Measurements from ENCODE around the gene CLTCL1. TPM values are rescaled to one million over a fixed set of nuclear protein-coding genes. Genes with fewer than 3 reads are reported as not detected.

Gene CLTCL1
- polyA plus RNA-seq, 1 donor = 2.2 TPM

DNA sequence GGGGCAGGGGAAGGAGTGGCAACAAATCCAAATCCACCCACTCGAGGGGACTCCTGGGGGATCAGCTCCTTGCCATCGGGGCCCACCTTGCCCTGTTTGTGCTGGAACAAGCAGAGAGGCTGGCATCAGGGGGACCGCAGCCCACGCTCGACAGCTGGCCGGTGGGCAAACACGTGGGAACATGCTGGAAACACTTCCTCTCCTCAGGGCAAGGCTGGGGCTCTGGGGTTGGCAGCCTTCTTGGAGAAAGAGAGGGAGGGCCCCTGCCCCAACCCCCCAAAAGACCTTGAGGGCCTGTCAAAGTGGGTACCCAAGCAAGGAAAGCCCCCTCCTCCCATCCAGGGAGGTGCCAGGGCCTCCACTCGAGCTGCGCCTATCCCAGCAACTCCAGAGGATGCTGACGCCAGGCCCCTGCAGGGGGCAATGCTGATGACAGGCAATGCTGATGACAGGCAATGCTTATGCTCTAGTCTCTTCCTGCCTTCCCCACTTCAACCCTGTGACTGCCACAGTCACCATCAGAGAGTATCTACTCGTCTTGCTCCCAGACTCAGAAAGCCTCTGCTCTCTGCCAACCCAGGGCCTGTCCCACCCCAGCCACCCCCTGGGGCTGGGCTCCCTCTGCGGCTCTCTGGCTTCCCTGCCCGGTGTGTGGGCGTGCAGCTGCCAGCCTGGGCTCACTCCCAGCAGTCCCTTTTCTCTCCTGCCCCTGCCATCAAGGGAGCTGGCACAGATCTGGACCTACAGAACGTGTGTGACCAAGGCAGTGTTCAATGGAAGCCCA lies 153.1 kb downstream of the CLTCL1 start:
- Histone ChIP-seq H3K4me3 (ENCODE audit: low read length) (no peak overlapping the region), H3K4me1 (ENCODE audit: control insufficient read depth, insufficient read depth, low read length) (no peaks in the 10 kb centered on the region), H3K27ac (ENCODE audit: low read length) (no peak overlapping the region), H3K27me3 (ENCODE audit: control insufficient read depth, insufficient read depth, low read length) (no peaks in the 10 kb centered on the region), H3K9me3 (ENCODE audit: control insufficient read depth, low read depth, low read length) (no peaks in the 10 kb centered on the region), H3K36me3 (ENCODE audit: control insufficient read depth, insufficient read depth, low read length) (peaks cover 82% of the 10 kb centered on the region)
- WGBS (ENCODE audit: insufficient coverage, low lambda C conversion rate) = no CpG with 5 or more reads among the region's 15 CpGs
- no peak for DNase-seq

DNA sequence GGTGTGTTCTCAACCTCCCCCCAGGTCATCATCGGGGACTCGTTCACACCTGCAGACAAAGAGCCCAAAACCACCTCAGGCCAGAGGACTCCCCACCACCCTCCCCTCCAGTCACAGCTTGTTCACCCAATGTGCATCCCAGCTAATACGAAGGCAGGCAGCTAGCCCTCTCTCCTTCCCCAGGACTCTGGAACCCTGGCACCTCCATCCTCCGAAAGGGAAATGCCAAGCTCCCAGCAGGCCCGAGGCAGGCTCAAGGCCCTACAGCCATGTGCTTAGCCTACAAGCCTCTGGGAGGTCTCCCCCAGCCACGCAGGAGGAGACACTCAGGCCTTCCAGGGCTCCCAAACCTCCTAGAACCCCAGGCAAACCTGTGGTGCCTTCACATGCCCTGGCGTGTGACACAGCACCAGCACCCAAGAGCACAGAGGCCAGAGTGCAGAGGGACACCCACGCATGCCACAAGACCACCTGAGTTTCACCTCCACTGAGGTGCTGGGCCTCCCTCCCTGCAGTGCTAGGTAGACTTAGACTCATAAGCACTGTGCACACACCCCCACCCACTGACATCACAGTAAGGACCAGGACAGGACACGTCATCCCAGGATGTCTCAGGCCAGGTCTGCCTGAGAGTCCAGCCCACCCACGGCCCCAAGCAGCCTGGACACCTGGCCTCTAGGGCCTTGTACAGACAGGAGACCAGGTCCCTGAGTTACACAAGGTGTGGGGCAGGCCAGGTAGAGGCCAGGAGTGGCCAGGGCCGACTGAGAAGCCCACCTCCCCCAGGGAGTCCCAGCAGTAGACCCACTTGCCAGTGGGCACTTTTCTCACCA lies 153.9 kb downstream of the CLTCL1 start:
- no peak for DNase-seq
- no peaks in the 10 kb centered on the region for H3K27me3 ChIP-seq (ENCODE audit: control insufficient read depth, insufficient read depth, low read length)

DNA sequence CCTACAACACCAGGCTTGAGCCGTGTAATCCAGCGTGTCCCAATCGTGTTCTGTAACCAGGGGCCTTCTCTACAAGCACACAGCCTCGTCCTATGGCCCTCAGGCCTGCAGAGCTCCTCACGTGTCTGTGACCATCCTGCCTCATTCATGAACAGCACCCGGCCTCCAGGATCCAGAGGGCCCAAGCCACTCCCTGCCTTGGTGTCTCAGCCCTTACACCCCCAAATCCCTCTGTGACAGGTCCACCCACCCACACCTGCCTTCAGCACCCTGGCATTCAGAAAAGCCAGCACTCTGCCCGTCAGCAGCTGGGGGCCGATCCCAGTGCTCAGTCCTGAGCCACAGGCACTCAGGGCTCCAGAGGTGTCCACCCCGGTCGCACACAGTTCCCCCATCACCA lies 154.6 kb downstream of the CLTCL1 start:
- no CpG with 5 or more reads among the region's 10 CpGs for WGBS (ENCODE audit: insufficient coverage, low lambda C conversion rate)

More for the DNA sequence above, 153.9 kb downstream of the CLTCL1 start:
- peaks cover 89% of the 10 kb centered on the region for H3K36me3 ChIP-seq (ENCODE audit: control insufficient read depth, insufficient read depth, low read length)
- no peaks in the 10 kb centered on the region for H3K9me3 ChIP-seq (ENCODE audit: control insufficient read depth, low read depth, low read length)
- H3K27ac ChIP-seq (ENCODE audit: low read length) = no peak overlapping the region
- no peaks in the 10 kb centered on the region for H3K4me1 ChIP-seq (ENCODE audit: control insufficient read depth, insufficient read depth, low read length)
- no peak overlapping the region for H3K4me3 ChIP-seq (ENCODE audit: low read length)
- no CpG with 5 or more reads among the region's 11 CpGs for whole genome bisulfite sequencing (ENCODE audit: insufficient coverage, low lambda C conversion rate)

DNA sequence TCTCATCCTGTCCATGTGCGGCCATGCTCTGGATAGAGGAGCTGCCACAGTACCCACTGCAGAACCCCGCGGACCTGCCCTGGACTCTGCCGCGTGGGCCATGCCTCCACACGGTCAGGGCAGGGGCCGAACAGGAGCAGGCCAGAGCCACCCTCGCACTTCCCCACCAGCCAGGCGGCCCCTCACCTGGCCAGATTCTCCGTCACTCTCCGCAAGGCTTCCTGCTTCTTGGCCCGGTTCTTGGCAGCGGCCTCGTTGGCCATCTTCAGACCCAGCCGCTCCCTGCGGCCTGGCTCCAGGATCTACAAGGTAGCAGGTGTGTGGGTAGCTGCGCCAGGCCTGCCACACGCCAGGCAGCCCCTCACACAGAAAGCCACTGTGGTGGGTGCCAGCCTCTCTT lies 156.6 kb downstream of the CLTCL1 start:
- Histone ChIP-seq H3K9me3 (ENCODE audit: control insufficient read depth, low read depth, low read length) (no peaks in the 10 kb centered on the region), H3K36me3 (ENCODE audit: control insufficient read depth, insufficient read depth, low read length) (peaks cover 67% of the 10 kb centered on the region), H3K4me1 (ENCODE audit: control insufficient read depth, insufficient read depth, low read length) (no peaks in the 10 kb centered on the region), H3K27me3 (ENCODE audit: control insufficient read depth, insufficient read depth, low read length) (no peaks in the 10 kb centered on the region), H3K27ac (ENCODE audit: low read length) (no peak overlapping the region), H3K4me3 (ENCODE audit: low read length) (no peak overlapping the region)
- WGBS (ENCODE audit: insufficient coverage, low lambda C conversion rate) = no CpG with 5 or more reads among the region's 18 CpGs
- no peak for DNase-seq

More for the DNA sequence above, 154.6 kb downstream of the CLTCL1 start:
- Histone ChIP-seq H3K27me3 (ENCODE audit: control insufficient read depth, insufficient read depth, low read length) (no peaks in the 10 kb centered on the region), H3K9me3 (ENCODE audit: control insufficient read depth, low read depth, low read length) (no peaks in the 10 kb centered on the region), H3K4me3 (ENCODE audit: low read length) (no peak overlapping the region), H3K27ac (ENCODE audit: low read length) (no peak overlapping the region), H3K4me1 (ENCODE audit: control insufficient read depth, insufficient read depth, low read length) (no peaks in the 10 kb centered on the region), H3K36me3 (ENCODE audit: control insufficient read depth, insufficient read depth, low read length) (peaks cover 82% of the 10 kb centered on the region)
- DNase-seq = no peak

DNA sequence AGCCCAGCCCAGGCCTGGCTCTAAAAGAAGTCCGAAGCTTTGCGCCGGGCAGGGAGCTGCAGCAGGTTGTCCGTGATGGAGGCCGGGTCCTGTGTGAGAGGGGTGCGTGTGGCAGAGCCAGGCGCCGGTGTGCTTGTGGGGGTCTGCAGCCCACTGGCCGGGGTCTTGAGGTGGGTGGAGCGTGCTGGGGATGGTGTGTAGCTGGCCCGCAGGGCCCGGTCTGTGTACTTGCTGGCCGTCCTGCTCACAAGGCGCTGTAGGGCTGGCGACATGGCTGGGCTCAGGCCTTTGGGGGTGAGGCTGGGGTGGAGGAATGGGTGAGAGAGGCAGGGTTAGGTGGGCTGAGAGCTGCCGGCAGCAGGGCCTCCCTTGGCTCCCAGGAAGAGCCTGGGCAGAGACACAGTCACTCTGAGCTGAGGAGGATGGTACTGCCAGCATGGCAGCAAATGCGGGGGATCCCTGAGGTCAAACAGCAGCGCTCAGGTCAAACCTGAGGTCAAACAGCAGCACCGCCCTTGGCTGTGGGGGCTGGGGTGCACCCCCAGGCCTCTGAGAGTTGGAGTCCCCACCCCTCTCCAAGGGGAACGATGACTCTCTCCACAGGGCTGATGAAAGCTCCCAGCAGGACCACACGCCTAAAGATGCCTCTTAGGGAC lies 157.2 kb downstream of the CLTCL1 start:
- no peaks in the 10 kb centered on the region for H3K9me3 ChIP-seq (ENCODE audit: control insufficient read depth, low read depth, low read length)
- no CpG with 5 or more reads among the region's 21 CpGs for WGBS (ENCODE audit: insufficient coverage, low lambda C conversion rate)
- H3K4me1 ChIP-seq (ENCODE audit: control insufficient read depth, insufficient read depth, low read length) = no peaks in the 10 kb centered on the region
- no peaks in the 10 kb centered on the region for H3K27me3 ChIP-seq (ENCODE audit: control insufficient read depth, insufficient read depth, low read length)
- H3K4me3 ChIP-seq (ENCODE audit: low read length) = no peak overlapping the region
- DNase-seq = no peak
- H3K36me3 ChIP-seq (ENCODE audit: control insufficient read depth, insufficient read depth, low read length) = peaks cover 61% of the 10 kb centered on the region
- H3K27ac ChIP-seq (ENCODE audit: low read length) = no peak overlapping the region

DNA sequence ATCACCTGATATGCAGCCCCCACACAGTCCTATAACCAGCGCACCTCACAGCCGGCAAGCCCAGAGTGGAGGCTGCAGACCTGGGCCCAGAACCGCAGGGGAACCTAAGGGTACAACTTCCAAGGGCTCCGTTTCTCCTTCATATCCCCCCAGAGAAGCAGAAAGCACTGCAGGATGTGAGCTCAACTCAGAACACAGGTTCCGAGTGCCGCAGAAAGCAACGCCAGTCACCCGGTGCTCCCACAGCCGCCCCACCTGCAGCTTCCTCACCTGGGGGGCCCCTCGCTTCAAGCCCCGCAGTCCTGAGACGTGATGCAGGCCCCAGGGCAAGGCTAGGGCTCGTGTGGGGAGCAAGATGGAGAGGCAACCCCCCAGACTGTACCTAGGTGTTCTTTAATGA lies 158.0 kb downstream of the CLTCL1 start:
- Histone ChIP-seq H3K36me3 (ENCODE audit: control insufficient read depth, insufficient read depth, low read length) (peaks cover 54% of the 10 kb centered on the region), H3K27me3 (ENCODE audit: control insufficient read depth, insufficient read depth, low read length) (no peaks in the 10 kb centered on the region), H3K4me3 (ENCODE audit: low read length) (no peak overlapping the region), H3K4me1 (ENCODE audit: control insufficient read depth, insufficient read depth, low read length) (no peaks in the 10 kb centered on the region), H3K9me3 (ENCODE audit: control insufficient read depth, low read depth, low read length) (no peaks in the 10 kb centered on the region), H3K27ac (ENCODE audit: low read length) (no peak overlapping the region)
- no CpG with 5 or more reads among the region's 13 CpGs for WGBS (ENCODE audit: insufficient coverage, low lambda C conversion rate)
- no peak for DNase-seq

DNA sequence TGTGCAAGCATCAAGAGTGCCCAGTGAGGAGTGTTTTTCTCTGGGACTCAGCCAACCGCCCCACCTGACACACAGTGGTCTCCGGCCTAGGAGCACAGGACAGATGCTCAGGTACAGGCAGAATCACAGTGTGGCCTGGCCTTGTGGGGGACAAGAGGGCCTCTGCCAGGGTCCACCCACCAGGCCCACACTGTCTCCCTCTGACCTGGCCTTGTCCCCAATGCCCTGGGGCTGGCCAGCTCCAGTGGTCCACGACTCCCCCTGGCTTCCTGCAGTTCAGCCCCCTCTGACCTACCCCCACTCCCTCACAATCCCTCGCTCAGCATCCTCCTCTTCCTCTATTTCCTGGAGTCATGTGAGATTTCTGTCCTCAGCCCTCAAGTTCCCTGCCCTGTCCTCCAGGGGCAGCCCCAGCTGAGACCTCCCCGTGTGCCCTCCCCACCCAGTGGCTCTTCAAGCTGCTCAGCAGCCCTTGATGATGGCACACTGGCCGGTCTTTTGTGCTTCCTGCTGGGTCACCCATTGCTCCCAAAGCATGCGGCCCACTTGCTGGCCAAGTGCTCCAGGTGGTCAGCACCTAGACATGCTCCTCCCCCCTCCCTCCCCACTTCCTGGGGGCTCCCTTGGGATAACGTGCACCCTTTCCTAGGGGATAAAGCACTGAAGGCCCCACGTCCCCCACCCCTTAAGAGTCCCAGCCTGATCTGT lies 158.7 kb downstream of the CLTCL1 start:
- no peak overlapping the region for H3K4me3 ChIP-seq (ENCODE audit: low read length)
- H3K4me1 ChIP-seq (ENCODE audit: control insufficient read depth, insufficient read depth, low read length) = no peaks in the 10 kb centered on the region
- peaks cover 46% of the 10 kb centered on the region for H3K36me3 ChIP-seq (ENCODE audit: control insufficient read depth, insufficient read depth, low read length)
- H3K27me3 ChIP-seq (ENCODE audit: control insufficient read depth, insufficient read depth, low read length) = no peaks in the 10 kb centered on the region
- H3K27ac ChIP-seq (ENCODE audit: low read length) = no peak overlapping the region
- no peaks in the 10 kb centered on the region for H3K9me3 ChIP-seq (ENCODE audit: control insufficient read depth, low read depth, low read length)
- no CpG with 5 or more reads among the region's 9 CpGs for WGBS (ENCODE audit: insufficient coverage, low lambda C conversion rate)
- no peak for DNase-seq

DNA sequence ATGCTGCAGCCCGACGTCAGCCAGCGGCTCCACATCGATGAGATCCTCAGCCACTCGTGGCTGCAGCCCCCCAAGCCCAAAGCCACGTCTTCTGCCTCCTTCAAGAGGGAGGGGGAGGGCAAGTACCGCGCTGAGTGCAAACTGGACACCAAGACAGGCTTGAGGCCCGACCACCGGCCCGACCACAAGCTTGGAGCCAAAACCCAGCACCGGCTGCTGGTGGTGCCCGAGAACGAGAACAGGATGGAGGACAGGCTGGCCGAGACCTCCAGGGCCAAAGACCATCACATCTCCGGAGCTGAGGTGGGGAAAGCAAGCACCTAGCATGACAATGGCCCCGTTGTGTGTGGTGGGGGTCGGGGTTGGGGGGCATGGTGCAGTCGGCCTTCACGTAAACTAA lies 159.4 kb downstream of the CLTCL1 start:
- no CpG with 5 or more reads among the region's 20 CpGs for WGBS (ENCODE audit: insufficient coverage, low lambda C conversion rate)
- H3K36me3 ChIP-seq (ENCODE audit: control insufficient read depth, insufficient read depth, low read length) = peaks cover 39% of the 10 kb centered on the region
- no peak overlapping the region for H3K27ac ChIP-seq (ENCODE audit: low read length)

DNA sequence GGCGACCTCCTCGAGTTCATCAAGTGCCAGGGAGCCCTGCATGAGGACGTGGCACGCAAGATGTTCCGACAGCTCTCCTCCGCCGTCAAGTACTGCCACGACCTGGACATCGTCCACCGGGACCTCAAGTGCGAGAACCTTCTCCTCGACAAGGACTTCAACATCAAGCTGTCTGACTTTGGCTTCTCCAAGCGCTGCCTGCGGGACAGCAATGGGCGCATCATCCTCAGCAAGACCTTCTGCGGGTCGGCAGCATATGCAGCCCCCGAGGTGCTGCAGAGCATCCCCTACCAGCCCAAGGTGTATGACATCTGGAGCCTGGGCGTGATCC lies 159.9 kb downstream of the CLTCL1 start:
- Histone ChIP-seq H3K36me3 (ENCODE audit: control insufficient read depth, insufficient read depth, low read length) (peaks cover 34% of the 10 kb centered on the region), H3K27me3 (ENCODE audit: control insufficient read depth, insufficient read depth, low read length) (no peaks in the 10 kb centered on the region), H3K4me3 (ENCODE audit: low read length) (no peak overlapping the region), H3K27ac (ENCODE audit: low read length) (no peak overlapping the region), H3K4me1 (ENCODE audit: control insufficient read depth, insufficient read depth, low read length) (peaks cover 3% of the 10 kb centered on the region), H3K9me3 (ENCODE audit: control insufficient read depth, low read depth, low read length) (no peaks in the 10 kb centered on the region)
- WGBS (ENCODE audit: insufficient coverage, low lambda C conversion rate) = no CpG with 5 or more reads among the region's 19 CpGs
- no peak for DNase-seq

More for the DNA sequence above, 159.4 kb downstream of the CLTCL1 start:
- Histone ChIP-seq H3K27me3 (ENCODE audit: control insufficient read depth, insufficient read depth, low read length) (no peaks in the 10 kb centered on the region), H3K4me3 (ENCODE audit: low read length) (no peak overlapping the region), H3K4me1 (ENCODE audit: control insufficient read depth, insufficient read depth, low read length) (no peaks in the 10 kb centered on the region), H3K9me3 (ENCODE audit: control insufficient read depth, low read depth, low read length) (no peaks in the 10 kb centered on the region)
- no peak for DNase-seq
